ENCODE data around the gene SCN2A.

SCN2A gene

DNA sequence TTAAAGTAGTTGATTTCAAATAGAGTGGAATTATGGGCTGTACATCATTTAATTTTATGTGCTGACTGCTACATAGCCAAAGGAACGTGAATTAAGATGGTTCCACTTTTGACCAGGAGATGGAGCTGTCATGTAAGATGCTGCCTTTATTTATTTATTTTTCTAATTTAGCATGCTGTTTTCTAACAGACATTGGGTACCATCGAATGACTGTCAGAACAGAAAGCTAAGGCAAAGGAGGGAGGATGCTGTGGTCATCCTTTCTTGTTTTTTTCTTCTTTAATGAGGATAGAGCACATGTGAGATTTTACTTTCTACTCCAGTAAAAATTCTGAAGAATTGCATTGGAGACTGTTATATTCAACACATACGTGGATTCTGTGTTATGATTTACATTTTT, at the start of gene SCN2A:
Gene SCN2A (plus strand): TSS at position 185 of the 400 bp plus-strand sequence. CDS start 56,410 bp downstream, outside the sequence.
- H3K27me3 ChIP-seq (ENCODE audit: control insufficient read depth, insufficient read depth, low read length): no peaks in the 10 kb centered on the region
- H3K9me3 ChIP-seq (ENCODE audit: control insufficient read depth, insufficient read depth, low read length): no peaks in the 10 kb centered on the region
- no peak within 1 kb of the TSS for H3K27ac ChIP-seq (ENCODE audit: low read length)
- no peaks in the 10 kb centered on the region for H3K36me3 ChIP-seq (ENCODE audit: control insufficient read depth, insufficient read depth, low read length)
- DNase-seq (ENCODE audit: low read depth, low spot score): peak; percentile 43
- H3K4me1 ChIP-seq (ENCODE audit: control insufficient read depth, insufficient read depth, low read length): no peaks in the 10 kb centered on the region
- no peak within 1 kb of the TSS for H3K4me3 ChIP-seq (ENCODE audit: low read length)
- no CpG with 5 or more reads among the region's 3 CpGs for WGBS (ENCODE audit: insufficient coverage, insufficient read length)

DNA sequence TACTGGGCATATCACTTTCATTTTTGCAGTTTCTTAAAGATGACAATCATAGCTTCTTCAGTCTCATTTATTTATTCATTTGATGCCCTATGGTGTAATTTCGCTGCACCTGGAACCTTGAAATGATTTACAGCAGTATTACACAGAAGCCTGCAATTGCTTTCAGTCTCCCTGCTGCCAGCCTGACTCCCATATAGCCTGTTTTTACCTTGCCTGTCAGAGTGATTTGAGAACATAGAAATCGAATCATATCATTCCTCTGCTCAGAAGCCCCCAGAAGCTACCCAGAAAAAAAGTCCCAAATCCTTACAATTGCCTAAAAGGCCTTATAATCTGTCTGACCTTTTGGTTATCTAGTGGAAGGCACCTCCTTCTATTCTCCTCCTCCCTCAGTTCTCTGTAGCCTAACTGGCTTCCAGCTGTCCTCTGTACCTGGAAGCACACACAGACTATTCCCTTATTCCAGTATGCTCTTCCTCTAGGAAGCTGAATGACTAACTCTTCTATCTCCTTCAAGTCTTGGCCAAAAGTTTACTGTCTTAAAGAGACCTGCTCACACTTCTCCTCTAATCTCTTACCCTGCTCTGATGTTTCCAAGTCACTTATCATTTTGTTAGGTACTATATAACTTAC, 48.0 kb upstream of the SCN2A start:
- WGBS (ENCODE audit: insufficient coverage, insufficient read length): no CpG with 5 or more reads among the region's 2 CpGs
- Histone ChIP-seq H3K27me3 (ENCODE audit: control insufficient read depth, insufficient read depth, low read length) (no peaks in the 10 kb centered on the region), H3K4me1 (ENCODE audit: control insufficient read depth, insufficient read depth, low read length) (no peaks in the 10 kb centered on the region), H3K9me3 (ENCODE audit: control insufficient read depth, insufficient read depth, low read length) (no peaks in the 10 kb centered on the region), H3K27ac (ENCODE audit: low read length) (no peak overlapping the region), H3K4me3 (ENCODE audit: low read length) (no peak overlapping the region), H3K36me3 (ENCODE audit: control insufficient read depth, insufficient read depth, low read length) (no peaks in the 10 kb centered on the region)
- DNase-seq (ENCODE audit: low read depth, low spot score): no peak

DNA sequence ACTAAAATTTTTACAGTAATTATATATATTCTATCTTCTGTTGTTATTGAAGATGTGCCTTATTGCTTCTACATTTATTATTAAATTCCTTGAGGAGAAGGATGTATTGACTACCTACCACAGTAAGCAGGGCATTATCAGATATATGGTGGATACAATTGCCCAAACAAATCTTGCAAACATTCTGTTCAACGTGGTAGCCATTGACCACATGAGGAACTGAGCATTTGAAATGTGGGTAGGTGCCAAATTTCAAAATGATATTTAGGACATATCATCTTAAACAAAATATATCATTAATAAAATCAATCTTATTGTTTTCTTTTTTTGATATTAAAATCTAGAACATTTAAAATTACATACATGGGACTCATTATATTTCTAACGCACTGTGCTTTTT, 46.5 kb upstream of the SCN2A start:
- no peak overlapping the region for H3K27ac ChIP-seq (ENCODE audit: low read length)
- H3K9me3 ChIP-seq (ENCODE audit: control insufficient read depth, insufficient read depth, low read length): no peaks in the 10 kb centered on the region
- no peak for DNase-seq (ENCODE audit: low read depth, low spot score)
- no peak overlapping the region for H3K4me3 ChIP-seq (ENCODE audit: low read length)
- WGBS (ENCODE audit: insufficient coverage, insufficient read length): no CpG with 5 or more reads among the region's 2 CpGs
- H3K4me1 ChIP-seq (ENCODE audit: control insufficient read depth, insufficient read depth, low read length): no peaks in the 10 kb centered on the region
- H3K36me3 ChIP-seq (ENCODE audit: control insufficient read depth, insufficient read depth, low read length): no peaks in the 10 kb centered on the region
- no peaks in the 10 kb centered on the region for H3K27me3 ChIP-seq (ENCODE audit: control insufficient read depth, insufficient read depth, low read length)

DNA sequence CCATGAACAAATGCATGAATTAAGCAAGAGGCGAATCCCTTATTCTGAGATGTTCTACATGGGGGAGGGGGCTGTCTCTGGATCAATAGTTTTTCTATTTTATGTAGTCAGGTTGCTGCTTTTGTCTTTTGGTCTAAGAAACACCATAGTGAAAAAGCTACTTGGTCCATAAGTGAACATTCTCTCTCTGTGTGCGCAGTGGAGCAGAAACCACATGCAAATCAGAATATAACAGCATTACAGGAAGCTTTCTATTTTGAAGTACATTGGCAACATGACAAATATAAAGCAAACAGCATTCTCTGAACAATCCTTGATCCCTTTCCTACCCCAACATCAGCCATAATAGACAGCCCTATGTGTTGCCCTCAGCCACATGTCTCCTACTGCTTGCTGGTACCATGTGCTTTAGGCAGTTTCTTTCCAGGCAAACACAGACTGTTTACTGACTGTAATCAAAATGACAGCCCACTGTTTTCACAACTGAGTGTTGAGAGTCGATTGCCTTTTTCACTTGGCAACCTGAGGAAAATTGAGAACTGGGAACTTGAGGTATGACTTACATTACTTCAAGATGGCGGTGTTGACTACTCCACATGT, 45.9 kb upstream of the SCN2A start:
- WGBS (ENCODE audit: insufficient coverage, insufficient read length): no CpG with 5 or more reads among the region's 4 CpGs
- no peaks in the 10 kb centered on the region for H3K9me3 ChIP-seq (ENCODE audit: control insufficient read depth, insufficient read depth, low read length)
- DNase-seq (ENCODE audit: low read depth, low spot score): no peak
- H3K36me3 ChIP-seq (ENCODE audit: control insufficient read depth, insufficient read depth, low read length): no peaks in the 10 kb centered on the region
- no peak overlapping the region for H3K27ac ChIP-seq (ENCODE audit: low read length)
- no peaks in the 10 kb centered on the region for H3K4me1 ChIP-seq (ENCODE audit: control insufficient read depth, insufficient read depth, low read length)
- H3K27me3 ChIP-seq (ENCODE audit: control insufficient read depth, insufficient read depth, low read length): no peaks in the 10 kb centered on the region
- no peak overlapping the region for H3K4me3 ChIP-seq (ENCODE audit: low read length)

DNA sequence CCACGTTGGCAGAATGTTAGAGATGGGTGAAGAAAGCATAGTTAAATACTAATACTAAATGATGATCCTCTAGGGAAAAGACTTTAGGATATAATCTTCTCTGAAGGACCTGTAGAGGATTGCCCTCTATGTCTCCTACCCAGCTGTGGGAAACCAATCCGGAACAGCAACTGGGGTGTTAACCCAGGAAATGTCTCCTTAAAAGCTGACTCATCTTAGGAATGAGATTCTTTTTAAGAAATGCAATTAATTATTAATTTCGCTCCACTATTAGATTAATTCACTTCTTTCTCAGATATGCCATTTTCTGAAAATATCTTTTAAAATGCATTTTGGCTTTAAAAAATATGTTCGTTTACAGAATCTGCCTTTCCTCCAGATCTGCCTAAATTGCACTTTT, 42.8 kb upstream of the SCN2A start:
- H3K36me3 ChIP-seq (ENCODE audit: control insufficient read depth, insufficient read depth, low read length): no peaks in the 10 kb centered on the region
- no peak overlapping the region for H3K4me3 ChIP-seq (ENCODE audit: low read length)
- H3K4me1 ChIP-seq (ENCODE audit: control insufficient read depth, insufficient read depth, low read length): no peaks in the 10 kb centered on the region
- WGBS (ENCODE audit: insufficient coverage, insufficient read length): no CpG with 5 or more reads among the region's 4 CpGs
- no peaks in the 10 kb centered on the region for H3K9me3 ChIP-seq (ENCODE audit: control insufficient read depth, insufficient read depth, low read length)
- no peak for DNase-seq (ENCODE audit: low read depth, low spot score)
- no peak overlapping the region for H3K27ac ChIP-seq (ENCODE audit: low read length)
- H3K27me3 ChIP-seq (ENCODE audit: control insufficient read depth, insufficient read depth, low read length): no peaks in the 10 kb centered on the region

DNA sequence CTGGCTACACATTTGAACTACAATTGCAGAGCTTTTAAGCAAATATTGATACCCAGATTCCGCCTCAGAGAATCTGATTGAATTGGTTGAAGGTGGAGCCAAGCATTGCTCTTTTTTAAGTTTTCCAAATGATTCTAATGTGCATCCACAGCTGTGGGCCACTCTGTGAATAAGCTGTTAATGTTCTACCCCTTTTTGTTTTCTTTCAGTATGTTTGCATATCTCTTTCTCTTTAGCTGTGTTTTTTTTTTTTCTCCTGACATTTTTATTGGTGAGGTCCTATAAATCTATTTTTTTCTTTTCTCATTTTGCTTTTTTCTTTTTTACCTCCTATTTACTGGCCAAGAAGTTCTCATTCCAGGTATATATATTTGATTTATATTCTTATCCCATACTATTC, 41.9 kb upstream of the SCN2A start:
- H3K36me3 ChIP-seq (ENCODE audit: control insufficient read depth, insufficient read depth, low read length): no peaks in the 10 kb centered on the region
- no peaks in the 10 kb centered on the region for H3K27me3 ChIP-seq (ENCODE audit: control insufficient read depth, insufficient read depth, low read length)
- DNase-seq (ENCODE audit: low read depth, low spot score): no peak
- no peak overlapping the region for H3K27ac ChIP-seq (ENCODE audit: low read length)
- H3K4me3 ChIP-seq (ENCODE audit: low read length): no peak overlapping the region
- H3K9me3 ChIP-seq (ENCODE audit: control insufficient read depth, insufficient read depth, low read length): no peaks in the 10 kb centered on the region
- H3K4me1 ChIP-seq (ENCODE audit: control insufficient read depth, insufficient read depth, low read length): no peaks in the 10 kb centered on the region
- WGBS (ENCODE audit: insufficient coverage, insufficient read length): no CpG with 5 or more reads among the region's 1 CpG

DNA sequence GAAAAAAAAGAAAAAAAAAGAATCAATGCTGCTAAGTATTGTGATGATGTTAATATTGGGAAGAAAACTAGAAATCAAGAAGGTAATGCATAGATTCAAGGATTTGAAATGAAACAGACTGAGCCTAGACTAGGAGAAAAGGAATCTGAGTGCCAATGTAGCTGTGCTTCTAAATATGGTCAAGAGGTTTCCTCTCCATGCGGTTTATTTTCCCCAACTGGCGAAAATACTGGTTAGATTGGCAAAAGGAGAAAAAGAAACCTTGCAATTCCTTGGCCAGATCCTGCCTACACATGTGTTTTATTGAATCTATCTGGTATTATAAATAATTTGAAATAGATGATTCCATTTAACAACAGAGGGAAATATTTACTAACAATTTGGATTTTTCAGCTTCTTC, 41.0 kb upstream of the SCN2A start:
- no peaks in the 10 kb centered on the region for H3K4me1 ChIP-seq (ENCODE audit: control insufficient read depth, insufficient read depth, low read length)
- H3K4me3 ChIP-seq (ENCODE audit: low read length): no peak overlapping the region
- no peaks in the 10 kb centered on the region for H3K9me3 ChIP-seq (ENCODE audit: control insufficient read depth, insufficient read depth, low read length)
- no peaks in the 10 kb centered on the region for H3K27me3 ChIP-seq (ENCODE audit: control insufficient read depth, insufficient read depth, low read length)
- no peaks in the 10 kb centered on the region for H3K36me3 ChIP-seq (ENCODE audit: control insufficient read depth, insufficient read depth, low read length)
- no peak overlapping the region for H3K27ac ChIP-seq (ENCODE audit: low read length)
- no peak for DNase-seq (ENCODE audit: low read depth, low spot score)
- no CpG with 5 or more reads among the region's 2 CpGs for WGBS (ENCODE audit: insufficient coverage, insufficient read length)

DNA sequence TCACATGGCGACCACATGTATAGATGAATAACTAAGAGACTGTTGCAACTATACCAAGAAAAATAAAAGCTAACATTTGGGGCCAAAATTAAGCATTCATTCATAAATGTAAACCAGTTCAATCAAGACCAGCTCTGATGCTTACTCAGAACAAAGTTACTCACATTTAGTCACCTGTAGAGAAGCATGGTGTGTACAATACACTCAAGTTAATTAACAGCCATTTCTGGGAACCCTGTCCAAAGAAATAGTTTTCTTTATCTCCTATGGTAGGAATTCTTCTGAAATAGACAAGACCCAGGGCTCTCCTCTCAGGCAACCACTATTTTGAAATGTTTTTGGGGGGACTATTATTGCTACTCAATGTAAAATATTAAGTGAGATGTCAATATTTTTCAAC, 37.0 kb upstream of the SCN2A start:
- no peaks in the 10 kb centered on the region; the same call in 1 of the 2 replicates for H3K4me1 ChIP-seq (ENCODE audit: control insufficient read depth, insufficient read depth, low read length)
- no peaks in the 10 kb centered on the region for H3K27me3 ChIP-seq (ENCODE audit: control insufficient read depth, insufficient read depth, low read length)
- H3K27ac ChIP-seq (ENCODE audit: low read length): no peak overlapping the region
- H3K4me3 ChIP-seq (ENCODE audit: low read length): no peak overlapping the region
- no peak for DNase-seq (ENCODE audit: low read depth, low spot score)
- no peaks in the 10 kb centered on the region for H3K9me3 ChIP-seq (ENCODE audit: control insufficient read depth, insufficient read depth, low read length)
- no peaks in the 10 kb centered on the region for H3K36me3 ChIP-seq (ENCODE audit: control insufficient read depth, insufficient read depth, low read length)
- WGBS (ENCODE audit: insufficient coverage, insufficient read length): no CpG with 5 or more reads among the region's 1 CpG

DNA sequence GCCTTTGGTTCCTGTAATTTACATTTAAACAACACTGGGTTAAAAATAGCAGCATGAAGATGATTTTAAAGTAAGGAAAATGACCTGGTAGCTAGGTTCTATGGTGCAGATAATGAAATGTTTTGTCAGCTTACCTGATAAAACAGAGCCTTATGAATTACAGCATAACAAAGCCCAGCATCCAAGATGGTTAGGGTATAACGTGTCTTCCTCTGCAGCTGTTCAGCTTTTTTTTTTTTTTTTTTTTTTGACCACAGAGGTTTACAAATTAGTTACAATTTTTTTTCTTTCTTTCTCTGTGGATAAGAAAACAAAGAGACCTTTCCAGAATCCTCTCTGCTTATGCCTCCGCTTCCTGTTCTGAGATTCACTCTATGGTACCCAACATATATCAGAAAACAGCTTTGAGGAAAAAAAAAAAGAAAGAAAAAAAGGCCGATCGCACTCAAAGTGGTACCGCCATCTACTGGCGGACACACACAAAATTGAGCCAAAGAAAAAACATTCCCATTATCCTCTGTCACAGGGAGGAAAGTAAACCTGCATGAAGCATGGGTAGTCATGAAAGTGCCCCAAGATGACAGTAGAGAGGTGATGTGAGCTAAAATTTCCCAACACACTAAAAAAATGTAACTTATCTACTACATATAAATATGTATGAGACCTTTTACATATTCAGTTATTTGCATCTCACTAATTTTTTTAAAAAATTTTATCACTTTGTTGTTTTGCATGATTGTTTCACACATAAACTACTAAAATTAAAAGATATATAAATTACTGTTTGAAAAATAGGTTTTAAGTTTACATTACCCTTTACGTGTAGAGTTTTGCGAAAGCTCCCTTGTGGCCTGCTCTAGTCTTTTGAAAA, 35.3 kb upstream of the SCN2A start, which contains the start of gene SCN3A:
Gene SCN3A (minus strand): TSS at position 362 of the 871 bp plus-strand sequence. CDS start 27,656 bp downstream, outside the sequence.
- WGBS (ENCODE audit: insufficient coverage, insufficient read length): no CpG with 5 or more reads among the region's 8 CpGs
- Histone ChIP-seq H3K4me1 (ENCODE audit: control insufficient read depth, insufficient read depth, low read length) (no peaks in the 10 kb centered on the region; the same call in 1 of the 2 replicates), H3K36me3 (ENCODE audit: control insufficient read depth, insufficient read depth, low read length) (no peaks in the 10 kb centered on the region), H3K9me3 (ENCODE audit: control insufficient read depth, insufficient read depth, low read length) (no peaks in the 10 kb centered on the region), H3K27ac (ENCODE audit: low read length) (no peak within 1 kb of the TSS), H3K27me3 (ENCODE audit: control insufficient read depth, insufficient read depth, low read length) (no peaks in the 10 kb centered on the region), H3K4me3 (ENCODE audit: low read length) (no peak within 1 kb of the TSS)
- DNase-seq (ENCODE audit: low read depth, low spot score): peak; percentile 48

DNA sequence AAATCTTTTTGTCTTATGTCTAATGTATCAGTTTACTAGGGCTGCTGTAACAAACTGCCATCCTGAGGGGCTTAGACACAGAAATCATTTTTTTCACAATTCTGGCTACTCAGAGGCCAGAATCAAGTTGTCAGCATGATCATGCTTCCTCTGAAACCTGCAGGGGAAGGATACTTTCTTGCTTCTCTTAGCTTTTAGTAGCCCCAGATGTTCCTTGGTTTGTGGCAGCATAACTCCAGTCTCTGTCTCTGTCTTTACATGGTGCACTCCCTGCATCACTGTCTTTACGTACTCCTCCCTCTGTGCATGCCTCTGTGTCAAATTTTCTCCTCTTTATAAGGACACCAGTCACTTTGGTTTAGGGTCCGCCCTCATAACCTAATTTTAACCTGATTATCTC, 33.3 kb upstream of the SCN2A start:
- H3K27me3 ChIP-seq (ENCODE audit: control insufficient read depth, insufficient read depth, low read length): no peaks in the 10 kb centered on the region
- DNase-seq (ENCODE audit: low read depth, low spot score): no peak
- H3K36me3 ChIP-seq (ENCODE audit: control insufficient read depth, insufficient read depth, low read length): no peaks in the 10 kb centered on the region
- no peaks in the 10 kb centered on the region; the same call in 1 of the 2 replicates for H3K4me1 ChIP-seq (ENCODE audit: control insufficient read depth, insufficient read depth, low read length)
- H3K27ac ChIP-seq (ENCODE audit: low read length): no peak overlapping the region
- no peak overlapping the region for H3K4me3 ChIP-seq (ENCODE audit: low read length)
- no CpG with 5 or more reads among the region's 2 CpGs for WGBS (ENCODE audit: insufficient coverage, insufficient read length)
- H3K9me3 ChIP-seq (ENCODE audit: control insufficient read depth, insufficient read depth, low read length): no peaks in the 10 kb centered on the region

All from iPS DF 6.9 (cell line).